ENCODE results near the gene PABPC3. TPM values are rescaled to one million over a fixed set of nuclear protein-coding genes. Genes with fewer than 3 reads are reported as not detected.

Gene PABPC3
- total RNA-seq, 2 experiments from 2014 or later: 0.75 to 0.88 TPM

- Mint-ChIP-seq H3K27me3 (peaks cover 19% of the 10 kb centered on the region), H3K4me3 (no peak overlapping the region), H3K27ac (no peak overlapping the region), H3K36me3 (ENCODE audit: low read depth) (no peaks in the 10 kb centered on the region), H3K9me3 (no peaks in the 10 kb centered on the region), H3K4me1 (no peaks in the 10 kb centered on the region)
- DNase-seq: no peak
- ChIA-PET POLR2A (no interaction called here), CTCF (no interaction called here)
These were observed 15.2 kb upstream of the PABPC3 start for GRCh38 chr13:25080773-25081172.

DNA sequence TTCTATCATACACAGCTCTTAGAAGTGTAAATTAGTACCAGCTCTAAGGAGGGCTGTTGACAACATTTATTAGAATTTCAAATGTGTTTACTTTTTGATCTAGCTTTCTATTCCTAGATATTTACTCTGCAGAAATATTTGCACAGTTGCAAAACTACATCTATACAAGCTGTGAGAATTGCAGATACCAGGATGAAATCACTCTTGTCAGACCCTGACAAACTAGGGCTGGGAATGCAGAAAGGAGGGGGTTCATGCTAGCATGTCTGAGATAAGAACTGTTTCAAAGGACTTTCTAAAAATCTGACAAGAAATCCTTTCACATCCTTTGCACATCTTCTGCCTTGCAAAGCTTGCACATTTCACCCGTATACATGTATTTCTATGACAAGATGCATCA is 11.8 kb upstream of the PABPC3 start:
- H3K4me1 Mint-ChIP-seq: no peaks in the 10 kb centered on the region
- CTCF ChIA-PET: no interaction called here
- no peak overlapping the region for H3K4me3 Mint-ChIP-seq
- no peaks in the 10 kb centered on the region for H3K9me3 Mint-ChIP-seq
- no peak for DNase-seq
- no peak overlapping the region for H3K27ac Mint-ChIP-seq
- H3K27me3 Mint-ChIP-seq: peaks cover 24% of the 10 kb centered on the region
- POLR2A ChIA-PET: no interaction called here
- H3K36me3 Mint-ChIP-seq (ENCODE audit: low read depth): no peaks in the 10 kb centered on the region

DNA sequence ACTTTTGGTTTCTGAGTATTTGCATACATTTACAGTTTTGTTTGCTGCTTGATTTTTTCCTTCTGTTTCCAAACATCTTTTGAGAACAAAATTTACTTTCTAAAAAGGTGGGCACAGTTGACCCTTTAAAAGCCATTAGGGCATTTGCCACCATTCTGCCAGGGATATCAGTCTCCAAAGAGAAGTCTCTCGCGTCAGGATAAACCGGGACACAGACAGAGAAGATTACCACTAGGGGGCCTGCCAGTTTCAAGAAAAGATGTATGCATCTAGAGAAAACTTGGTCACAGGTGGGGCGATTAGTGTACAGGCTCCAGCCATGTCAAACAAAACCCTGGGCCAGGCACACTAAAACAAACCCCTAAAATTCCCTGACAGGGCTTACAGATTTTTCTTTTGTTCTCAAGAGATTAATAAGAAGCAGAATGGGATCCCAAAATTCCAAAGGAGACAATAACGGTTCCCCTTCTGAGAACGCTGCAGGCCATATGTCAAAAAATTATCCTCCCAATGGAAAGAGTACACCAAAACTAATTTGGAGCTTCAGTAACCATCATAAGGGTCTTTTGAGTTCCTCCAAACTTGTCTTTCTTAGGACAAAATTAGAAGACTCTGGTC is 10.7 kb upstream of the PABPC3 start:
- H3K9me3 Mint-ChIP-seq: no peaks in the 10 kb centered on the region
- POLR2A ChIA-PET: no interaction called here
- DNase-seq: no peak
- H3K27me3 Mint-ChIP-seq: peaks cover 28% of the 10 kb centered on the region
- H3K27ac Mint-ChIP-seq: no peak overlapping the region
- H3K4me3 Mint-ChIP-seq: no peak overlapping the region
- H3K4me1 Mint-ChIP-seq: no peaks in the 10 kb centered on the region
- no peaks in the 10 kb centered on the region for H3K36me3 Mint-ChIP-seq (ENCODE audit: low read depth)
- CTCF ChIA-PET: interaction anchor here (1.1 to 1.2 kb wide), 2 partner anchors 28 to 285 kb away, joined by 3 to 8 read pairs; no protein-coding TSS in a partner anchor

GRCh38 chr13:25088562-25089221 is 7.2 kb upstream of the PABPC3 start:
- CTCF ChIA-PET: no interaction called here
- no peaks in the 10 kb centered on the region for H3K36me3 Mint-ChIP-seq (ENCODE audit: low read depth)
- H3K4me3 Mint-ChIP-seq: no peak overlapping the region
- H3K27me3 Mint-ChIP-seq: peaks cover 35% of the 10 kb centered on the region
- POLR2A ChIA-PET: no interaction called here
- DNase-seq: no peak
- H3K27ac Mint-ChIP-seq: no peak overlapping the region
- H3K4me1 Mint-ChIP-seq: no peaks in the 10 kb centered on the region
- H3K9me3 Mint-ChIP-seq: no peaks in the 10 kb centered on the region

- H3K4me1 Mint-ChIP-seq: peaks cover 3% of the 10 kb centered on the region
These were observed 1.5 kb downstream of the PABPC3 start for GRCh38 chr13:25097426-25097825.

DNA sequence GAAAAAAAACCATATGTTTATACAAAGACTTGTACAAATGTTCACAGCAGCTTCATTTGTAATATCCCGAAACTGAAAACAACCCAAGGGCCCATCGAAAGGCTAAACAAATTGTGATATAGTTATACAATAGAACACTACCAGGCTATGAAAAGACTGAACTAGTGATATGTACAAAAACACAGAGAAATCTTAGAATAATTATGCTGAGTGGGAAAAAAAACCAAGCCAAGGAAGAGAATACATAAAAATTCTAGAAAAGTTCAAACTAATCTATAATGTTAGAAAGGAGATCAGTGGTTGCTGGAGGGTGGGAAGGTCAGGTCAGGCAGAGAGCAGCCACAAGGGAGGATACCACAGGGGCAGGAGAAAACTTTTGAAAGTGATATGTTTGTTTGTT is 7.8 kb downstream of the PABPC3 start:
- Mint-ChIP-seq H3K4me1 (no peaks in the 10 kb centered on the region), H3K27ac (no peak overlapping the region), H3K36me3 (ENCODE audit: low read depth) (no peaks in the 10 kb centered on the region), H3K27me3 (peaks cover 14% of the 10 kb centered on the region), H3K9me3 (no peaks in the 10 kb centered on the region), H3K4me3 (no peak overlapping the region)
- no peak for DNase-seq
- POLR2A ChIA-PET: no interaction called here
- CTCF ChIA-PET: no interaction called here

More at GRCh38 chr13:25097426-25097825, 1.5 kb downstream of the PABPC3 start:
- Mint-ChIP-seq H3K27ac (no peak overlapping the region), H3K4me3 (no peak overlapping the region), H3K36me3 (ENCODE audit: low read depth) (no peaks in the 10 kb centered on the region), H3K27me3 (peaks cover 42% of the 10 kb centered on the region), H3K9me3 (no peaks in the 10 kb centered on the region)
- DNase-seq: no peak
- POLR2A ChIA-PET: no interaction called here
- CTCF ChIA-PET: no interaction called here

- POLR2A ChIA-PET: no interaction called here
- CTCF ChIA-PET: no interaction called here
- Mint-ChIP-seq H3K36me3 (ENCODE audit: low read depth) (no peaks in the 10 kb centered on the region), H3K27ac (no peak overlapping the region), H3K4me1 (no peaks in the 10 kb centered on the region), H3K9me3 (no peaks in the 10 kb centered on the region), H3K4me3 (no peak overlapping the region), H3K27me3 (peaks cover 30% of the 10 kb centered on the region)
- DNase-seq: no peak
These were observed 13.4 kb downstream of the PABPC3 start for GRCh38 chr13:25109341-25109740.

- Mint-ChIP-seq H3K4me3 (no peak overlapping the region), H3K27me3 (peaks cover 30% of the 10 kb centered on the region), H3K4me1 (no peaks in the 10 kb centered on the region), H3K27ac (no peak overlapping the region), H3K36me3 (ENCODE audit: low read depth) (no peaks in the 10 kb centered on the region), H3K9me3 (no peaks in the 10 kb centered on the region)
- ChIA-PET POLR2A (no interaction called here), CTCF (interaction anchor here (1.2 kb wide), 1 partner anchor 106 kb away, joined by 5 read pairs; no protein-coding TSS in a partner anchor)
- no peak for DNase-seq
These were observed 15.1 kb downstream of the PABPC3 start for GRCh38 chr13:25110956-25111584.

- Mint-ChIP-seq H3K9me3 (no peaks in the 10 kb centered on the region), H3K4me3 (no peak overlapping the region), H3K36me3 (ENCODE audit: low read depth) (no peaks in the 10 kb centered on the region), H3K4me1 (no peaks in the 10 kb centered on the region), H3K27ac (no peak overlapping the region), H3K27me3 (peaks cover 30% of the 10 kb centered on the region)
- no peak for DNase-seq
- ChIA-PET POLR2A (no interaction called here), CTCF (interaction anchor here (1.2 to 3.5 kb wide), 2 partner anchors 107 to 116 kb away, joined by 5 to 29 read pairs; no protein-coding TSS in a partner anchor)
These were observed 15.6 kb downstream of the PABPC3 start for GRCh38 chr13:25111585-25111956.

- POLR2A ChIA-PET: no interaction called here
- H3K36me3 Mint-ChIP-seq (ENCODE audit: low read depth): no peaks in the 10 kb centered on the region
These were observed 16.8 kb downstream of the PABPC3 start for GRCh38 chr13:25112695-25113255.

DNA sequence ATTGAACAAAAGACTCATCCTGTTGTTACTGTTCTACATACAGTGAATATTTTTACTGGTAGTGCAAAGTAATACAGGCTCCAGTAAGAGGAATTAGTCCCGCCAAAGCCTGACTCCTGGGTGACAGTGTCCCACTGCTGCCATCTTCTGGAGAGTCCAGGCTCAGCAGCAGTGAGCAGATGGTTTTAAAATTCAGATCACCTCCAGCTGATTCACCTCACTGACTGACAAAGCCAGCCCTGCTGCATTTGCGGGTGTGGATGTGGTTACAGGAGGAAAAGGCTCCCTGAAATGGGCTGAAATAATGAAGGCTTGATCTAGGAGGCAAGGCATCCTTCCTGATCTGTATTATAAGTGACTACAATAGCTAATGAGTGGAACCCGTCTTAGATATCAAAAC is 18.3 kb downstream of the PABPC3 start:
- peak; percentile 69 for DNase-seq
- H3K9me3 Mint-ChIP-seq: no peaks in the 10 kb centered on the region

More at GRCh38 chr13:25112695-25113255, 16.8 kb downstream of the PABPC3 start:
- Mint-ChIP-seq H3K27ac (no peak overlapping the region), H3K4me3 (no peak overlapping the region), H3K9me3 (no peaks in the 10 kb centered on the region), H3K27me3 (peaks cover 31% of the 10 kb centered on the region), H3K4me1 (no peaks in the 10 kb centered on the region)
- CTCF ChIA-PET: interaction anchor here (0.9 to 3.5 kb wide), 5 partner anchors 21 to 118 kb away, joined by 3 to 29 read pairs (median 5); no protein-coding TSS in a partner anchor
- no peak for DNase-seq

GRCh38 chr13:25116044-25116443 is 20.1 kb downstream of the PABPC3 start:
- Mint-ChIP-seq H3K9me3 (no peaks in the 10 kb centered on the region), H3K4me3 (no peak overlapping the region), H3K27me3 (peaks cover 30% of the 10 kb centered on the region), H3K27ac (no peak overlapping the region), H3K36me3 (ENCODE audit: low read depth) (no peaks in the 10 kb centered on the region), H3K4me1 (no peaks in the 10 kb centered on the region)
- POLR2A ChIA-PET: no interaction called here
- DNase-seq: no peak
- CTCF ChIA-PET: interaction anchor here (1.3 kb wide), 1 partner anchor 121 kb away, joined by 5 read pairs; no protein-coding TSS in a partner anchor

More for the DNA sequence above, 18.3 kb downstream of the PABPC3 start:
- Mint-ChIP-seq H3K4me1 (no peaks in the 10 kb centered on the region), H3K27ac (no peak overlapping the region), H3K27me3 (peaks cover 31% of the 10 kb centered on the region), H3K36me3 (ENCODE audit: low read depth) (no peaks in the 10 kb centered on the region), H3K4me3 (no peak overlapping the region)
- CTCF ChIA-PET: interaction anchor here (0.6 to 3.5 kb wide), 12 partner anchors 11 to 483 kb away, joined by 3 to 29 read pairs (median 5); no protein-coding TSS in a partner anchor
- POLR2A ChIA-PET: no interaction called here

DNA sequence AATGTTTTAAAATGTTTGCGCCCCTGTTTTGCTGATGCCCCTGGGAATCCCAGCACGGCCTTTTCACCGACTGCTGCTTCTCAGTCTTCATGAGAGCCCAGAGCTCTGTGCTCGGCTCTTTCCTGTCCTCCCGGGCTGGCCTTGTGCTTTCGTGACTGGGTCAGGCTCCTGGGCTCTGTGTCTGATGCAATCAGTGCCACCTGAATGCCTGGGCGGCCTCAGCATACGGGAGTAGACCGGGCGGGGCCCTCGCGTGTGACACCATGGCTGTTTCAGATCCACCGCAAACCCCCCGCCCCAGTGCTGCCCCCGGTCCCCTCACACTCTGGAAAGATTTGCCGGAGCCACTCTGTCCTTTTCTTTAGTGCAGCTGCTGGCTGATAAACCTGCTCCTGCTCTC is 21.4 kb downstream of the PABPC3 start:
- POLR2A ChIA-PET: no interaction called here
- H3K9me3 Mint-ChIP-seq: no peaks in the 10 kb centered on the region
- H3K27me3 Mint-ChIP-seq: peaks cover 29% of the 10 kb centered on the region

More for the DNA sequence above, 21.4 kb downstream of the PABPC3 start:
- Mint-ChIP-seq H3K4me1 (no peaks in the 10 kb centered on the region), H3K27ac (no peak overlapping the region), H3K4me3 (no peak overlapping the region), H3K36me3 (ENCODE audit: low read depth) (no peaks in the 10 kb centered on the region)
- DNase-seq: no peak
- CTCF ChIA-PET: interaction anchor here (1.3 kb wide), 1 partner anchor 122 kb away, joined by 5 read pairs; no protein-coding TSS in a partner anchor

All from activated CD4-positive, alpha-beta memory T cell treated with anti-CD3 and anti-CD28 coated beads, Interleukin-2, amount 10 ng/mL, durations not matched to agents 7 days and 5 days (primary cell).